ENCODE measurements around the gene APOA4.

Gene APOA4

DNA sequence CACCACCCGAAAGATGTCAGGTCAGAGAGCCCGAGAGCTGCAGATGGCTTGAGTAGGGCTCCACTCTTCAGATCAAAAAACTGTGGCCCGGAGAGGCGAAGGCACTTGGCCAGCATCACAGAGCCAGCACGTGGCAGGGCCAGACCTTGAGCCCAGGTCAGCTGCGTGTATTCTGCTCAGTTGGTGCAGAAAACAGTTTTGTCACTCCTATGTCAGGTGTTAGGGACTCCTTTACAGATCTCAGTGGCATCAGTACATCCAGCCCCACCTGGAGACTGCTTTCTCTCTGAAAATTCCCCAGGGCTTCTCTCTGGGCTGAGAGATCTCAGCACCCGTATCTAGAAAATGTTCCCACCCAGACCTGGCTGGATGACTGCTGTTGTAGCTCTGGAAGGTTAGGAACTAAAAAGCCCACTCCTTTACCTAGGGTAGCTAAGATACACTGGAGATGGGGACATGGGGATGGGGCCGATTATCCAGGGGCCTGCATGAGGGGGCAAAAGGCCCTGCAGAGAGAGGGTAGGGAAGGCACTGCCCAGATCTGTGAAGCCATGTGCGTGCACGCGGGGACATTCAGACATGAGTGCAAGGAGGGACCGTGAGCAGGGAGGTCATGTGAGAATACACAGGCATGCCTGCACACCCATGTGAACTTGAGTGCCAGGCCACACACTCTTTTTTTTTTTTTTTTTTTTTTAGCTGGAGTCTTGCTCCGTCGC is 10.9 kb upstream of the APOA4 start:
- no peak overlapping the region for H3K27ac ChIP-seq
- TF ChIP-seq, protein P1, sequence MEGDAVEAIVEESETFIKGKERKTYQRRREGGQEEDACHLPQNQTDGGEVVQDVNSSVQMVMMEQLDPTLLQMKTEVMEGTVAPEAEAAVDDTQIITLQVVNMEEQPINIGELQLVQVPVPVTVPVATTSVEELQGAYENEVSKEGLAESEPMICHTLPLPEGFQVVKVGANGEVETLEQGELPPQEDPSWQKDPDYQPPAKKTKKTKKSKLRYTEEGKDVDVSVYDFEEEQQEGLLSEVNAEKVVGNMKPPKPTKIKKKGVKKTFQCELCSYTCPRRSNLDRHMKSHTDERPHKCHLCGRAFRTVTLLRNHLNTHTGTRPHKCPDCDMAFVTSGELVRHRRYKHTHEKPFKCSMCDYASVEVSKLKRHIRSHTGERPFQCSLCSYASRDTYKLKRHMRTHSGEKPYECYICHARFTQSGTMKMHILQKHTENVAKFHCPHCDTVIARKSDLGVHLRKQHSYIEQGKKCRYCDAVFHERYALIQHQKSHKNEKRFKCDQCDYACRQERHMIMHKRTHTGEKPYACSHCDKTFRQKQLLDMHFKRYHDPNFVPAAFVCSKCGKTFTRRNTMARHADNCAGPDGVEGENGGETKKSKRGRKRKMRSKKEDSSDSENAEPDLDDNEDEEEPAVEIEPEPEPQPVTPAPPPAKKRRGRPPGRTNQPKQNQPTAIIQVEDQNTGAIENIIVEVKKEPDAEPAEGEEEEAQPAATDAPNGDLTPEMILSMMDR (conservative IDR thresholded peaks at IDR 0.05): no peak
- TF ChIP-seq ZFX (IDR thresholded peaks at IDR 0.05): no peak

DNA sequence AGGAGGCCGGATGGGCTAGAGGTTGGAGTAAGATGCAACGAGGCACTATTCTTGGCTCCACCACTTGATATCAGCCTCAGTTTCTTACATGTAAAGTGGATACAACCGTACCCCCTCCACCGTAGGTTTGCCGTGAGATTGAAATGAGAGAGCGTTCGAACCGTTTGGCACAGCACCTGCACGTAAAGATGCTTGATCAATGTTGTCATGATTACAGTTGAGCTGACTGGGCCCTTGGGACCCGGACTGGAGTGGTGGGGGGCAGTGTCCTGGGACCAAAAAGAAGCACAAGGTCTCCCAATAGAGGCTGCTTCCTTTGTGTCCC is 10.3 kb upstream of the APOA4 start:
- TF ChIP-seq, protein P1 (conservative IDR thresholded peaks at IDR 0.05): no peak
- TF ChIP-seq ZFX (IDR thresholded peaks at IDR 0.05): no peak
- H3K27ac ChIP-seq: no peak overlapping the region

DNA sequence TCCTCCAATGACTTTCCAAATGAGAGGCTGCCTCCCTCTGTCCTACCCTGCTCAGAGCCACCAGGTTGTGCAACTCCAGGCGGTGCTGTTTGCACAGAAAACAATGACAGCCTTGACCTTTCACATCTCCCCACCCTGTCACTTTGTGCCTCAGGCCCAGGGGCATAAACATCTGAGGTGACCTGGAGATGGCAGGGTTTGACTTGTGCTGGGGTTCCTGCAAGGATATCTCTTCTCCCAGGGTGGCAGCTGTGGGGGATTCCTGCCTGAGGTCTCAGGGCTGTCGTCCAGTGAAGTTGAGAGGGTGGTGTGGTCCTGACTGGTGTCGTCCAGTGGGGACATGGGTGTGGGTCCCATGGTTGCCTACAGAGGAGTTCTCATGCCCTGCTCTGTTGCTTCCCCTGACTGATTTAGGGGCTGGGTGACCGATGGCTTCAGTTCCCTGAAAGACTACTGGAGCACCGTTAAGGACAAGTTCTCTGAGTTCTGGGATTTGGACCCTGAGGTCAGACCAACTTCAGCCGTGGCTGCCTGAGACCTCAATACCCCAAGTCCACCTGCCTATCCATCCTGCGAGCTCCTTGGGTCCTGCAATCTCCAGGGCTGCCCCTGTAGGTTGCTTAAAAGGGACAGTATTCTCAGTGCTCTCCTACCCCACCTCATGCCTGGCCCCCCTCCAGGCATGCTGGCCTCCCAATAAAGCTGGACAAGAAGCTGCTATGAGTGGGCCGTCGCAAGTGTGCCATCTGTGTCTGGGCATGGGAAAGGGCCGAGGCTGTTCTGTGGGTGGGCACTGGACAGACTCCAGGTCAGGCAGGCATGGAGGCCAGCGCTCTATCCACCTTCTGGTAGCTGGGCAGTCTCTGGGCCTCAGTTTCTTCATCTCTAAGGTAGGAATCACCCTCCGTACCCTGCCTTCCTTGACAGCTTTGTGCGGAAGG is 9.5 kb upstream of the APOA4 start:
- no peak overlapping the region for H3K27ac ChIP-seq
- TF ChIP-seq ZFX (IDR thresholded peaks at IDR 0.05): no peak
- TF ChIP-seq, protein P1 (conservative IDR thresholded peaks at IDR 0.05): no peak

DNA sequence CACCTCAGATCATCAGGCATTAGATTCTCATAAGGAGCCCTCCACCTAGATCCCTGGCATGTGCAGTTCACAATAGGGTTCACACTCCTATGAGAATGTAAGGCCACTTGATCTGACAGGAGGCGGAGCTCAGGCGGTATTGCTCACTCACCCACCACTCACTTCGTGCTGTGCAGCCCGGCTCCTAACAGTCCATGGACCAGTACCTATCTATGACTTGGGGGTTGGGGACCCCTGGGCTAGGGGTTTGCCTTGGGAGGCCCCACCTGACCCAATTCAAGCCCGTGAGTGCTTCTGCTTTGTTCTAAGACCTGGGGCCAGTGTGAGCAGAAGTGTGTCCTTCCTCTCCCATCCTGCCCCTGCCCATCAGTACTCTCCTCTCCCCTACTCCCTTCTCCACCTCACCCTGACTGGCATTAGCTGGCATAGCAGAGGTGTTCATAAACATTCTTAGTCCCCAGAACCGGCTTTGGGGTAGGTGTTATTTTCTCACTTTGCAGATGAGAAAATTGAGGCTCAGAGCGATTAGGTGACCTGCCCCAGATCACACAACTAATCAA is 8.8 kb upstream of the APOA4 start:
- TF ChIP-seq, protein P1 (conservative IDR thresholded peaks at IDR 0.05): no peak
- TF ChIP-seq ZFX (IDR thresholded peaks at IDR 0.05): no peak
- no peak overlapping the region for H3K27ac ChIP-seq

DNA sequence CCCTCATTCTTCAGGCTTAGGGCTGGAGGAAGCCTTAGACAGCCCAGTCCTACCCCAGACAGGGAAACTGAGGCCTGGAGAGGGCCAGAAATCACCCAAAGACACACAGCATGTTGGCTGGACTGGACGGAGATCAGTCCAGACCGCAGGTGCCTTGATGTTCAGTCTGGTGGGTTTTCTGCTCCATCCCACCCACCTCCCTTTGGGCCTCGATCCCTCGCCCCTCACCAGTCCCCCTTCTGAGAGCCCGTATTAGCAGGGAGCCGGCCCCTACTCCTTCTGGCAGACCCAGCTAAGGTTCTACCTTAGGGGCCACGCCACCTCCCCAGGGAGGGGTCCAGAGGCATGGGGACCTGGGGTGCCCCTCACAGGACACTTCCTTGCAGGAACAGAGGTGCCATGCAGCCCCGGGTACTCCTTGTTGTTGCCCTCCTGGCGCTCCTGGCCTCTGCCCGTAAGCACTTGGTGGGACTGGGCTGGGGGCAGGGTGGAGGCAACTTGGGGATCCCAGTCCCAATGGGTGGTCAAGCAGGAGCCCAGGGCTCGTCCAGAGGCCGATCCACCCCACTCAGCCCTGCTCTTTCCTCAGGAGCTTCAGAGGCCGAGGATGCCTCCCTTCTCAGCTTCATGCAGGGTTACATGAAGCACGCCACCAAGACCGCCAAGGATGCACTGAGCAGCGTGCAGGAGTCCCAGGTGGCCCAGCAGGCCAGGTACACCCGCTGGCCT is 7.2 kb upstream of the APOA4 start:
- TF ChIP-seq, protein P1 (conservative IDR thresholded peaks at IDR 0.05): no peak
- no peak for TF ChIP-seq ZFX (IDR thresholded peaks at IDR 0.05)
- no peak overlapping the region for H3K27ac ChIP-seq

DNA sequence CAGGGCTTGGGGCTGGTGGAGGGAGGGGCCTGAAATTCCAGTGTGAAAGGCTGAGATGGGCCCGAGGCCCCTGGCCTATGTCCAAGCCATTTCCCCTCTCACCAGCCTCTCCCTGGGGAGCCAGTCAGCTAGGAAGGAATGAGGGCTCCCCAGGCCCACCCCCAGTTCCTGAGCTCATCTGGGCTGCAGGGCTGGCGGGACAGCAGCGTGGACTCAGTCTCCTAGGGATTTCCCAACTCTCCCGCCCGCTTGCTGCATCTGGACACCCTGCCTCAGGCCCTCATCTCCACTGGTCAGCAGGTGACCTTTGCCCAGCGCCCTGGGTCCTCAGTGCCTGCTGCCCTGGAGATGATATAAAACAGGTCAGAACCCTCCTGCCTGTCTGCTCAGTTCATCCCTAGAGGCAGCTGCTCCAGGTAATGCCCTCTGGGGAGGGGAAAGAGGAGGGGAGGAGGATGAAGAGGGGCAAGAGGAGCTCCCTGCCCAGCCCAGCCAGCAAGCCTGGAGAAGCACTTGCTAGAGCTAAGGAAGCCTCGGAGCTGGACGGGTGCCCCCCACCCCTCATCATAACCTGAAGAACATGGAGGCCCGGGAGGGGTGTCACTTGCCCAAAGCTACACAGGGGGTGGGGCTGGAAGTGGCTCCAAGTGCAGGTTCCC is 6.5 kb upstream of the APOA4 start, which contains the start of gene APOC3:
Gene APOC3 (plus strand): TSS at position 383 of the 659 bp plus-strand sequence. CDS start 676 bp downstream, outside the sequence.
- no peak within 1 kb of the TSS for H3K27ac ChIP-seq
- TF ChIP-seq ZFX (IDR thresholded peaks at IDR 0.05): no peak
- TF ChIP-seq, protein P1 (conservative IDR thresholded peaks at IDR 0.05): no peak
